Measurements from ENCODE around the gene PCDHGB6.
"Not testable (repeated sequence)": the region's sequence is repeated elsewhere in the genome, so short reads cannot be mapped to it uniquely, and the experiment has no call there.

Gene PCDHGB6

GRCh38 chr5:141419074-141419880 is 11.5 kb downstream of the PCDHGB6 start:
- DNase-seq = no peak

- peak; percentile 28 for DNase-seq
Measured at GRCh38 chr5:141420855-141421488, 13.2 kb downstream of the PCDHGB6 start, which contains the start of gene PCDHGA11. Gene PCDHGA11 (plus strand): TSS chr5:141421051. CDS start chr5:141421228, 177 bp downstream.

DNA sequence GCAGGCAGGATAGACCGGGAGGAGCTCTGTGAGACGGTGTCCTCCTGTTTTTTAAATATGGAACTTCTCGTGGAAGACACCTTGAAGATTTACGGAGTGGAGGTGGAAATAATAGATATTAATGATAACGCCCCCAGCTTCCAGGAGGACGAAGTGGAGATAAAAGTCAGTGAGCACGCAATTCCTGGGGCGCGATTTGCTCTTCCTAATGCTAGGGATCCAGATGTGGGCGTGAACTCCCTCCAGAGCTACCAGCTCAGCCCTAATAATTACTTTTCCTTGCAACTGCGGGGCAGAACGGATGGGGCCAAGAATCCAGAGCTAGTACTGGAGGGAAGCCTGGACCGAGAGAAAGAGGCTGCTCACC is 13.7 kb downstream of the PCDHGB6 start:
- no peak for DNase-seq

- no peak for DNase-seq
Measured at GRCh38 chr5:141422742-141423291, 15.0 kb downstream of the PCDHGB6 start.

GRCh38 chr5:141427783-141428426 is 20.1 kb downstream of the PCDHGB6 start:
- no peak for DNase-seq

DNA sequence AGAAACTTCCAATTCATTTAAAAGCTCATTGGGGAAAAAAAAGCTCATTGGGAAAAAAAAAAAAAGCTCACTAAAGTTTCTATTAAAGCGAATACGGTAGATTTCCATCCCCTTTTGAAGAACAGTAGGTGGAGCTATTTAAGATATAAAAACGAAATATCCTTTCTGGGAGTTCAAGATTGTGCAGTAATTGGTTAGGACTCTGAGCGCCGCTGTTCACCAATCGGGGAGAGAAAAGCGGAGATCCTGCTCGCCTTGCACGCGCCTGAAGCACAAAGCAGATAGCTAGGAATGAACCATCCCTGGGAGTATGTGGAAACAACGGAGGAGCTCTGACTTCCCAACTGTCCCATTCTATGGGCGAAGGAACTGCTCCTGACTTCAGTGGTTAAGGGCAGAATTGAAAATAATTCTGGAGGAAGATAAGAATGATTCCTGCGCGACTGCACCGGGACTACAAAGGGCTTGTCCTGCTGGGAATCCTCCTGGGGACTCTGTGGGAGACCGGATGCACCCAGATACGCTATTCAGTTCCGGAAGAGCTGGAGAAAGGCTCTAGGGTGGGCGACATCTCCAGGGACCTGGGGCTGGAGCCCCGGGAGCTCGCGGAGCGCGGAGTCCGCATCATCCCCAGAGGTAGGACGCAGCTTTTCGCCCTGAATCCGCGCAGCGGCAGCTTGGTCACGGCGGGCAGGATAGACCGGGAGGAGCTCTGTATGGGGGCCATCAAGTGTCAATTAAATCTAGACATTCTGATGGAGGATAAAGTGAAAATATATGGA is 22.7 kb downstream of the PCDHGB6 start, which contains the start of gene PCDHGA12:
PCDHGA12 (plus strand) TSS at position 176 of the 782 bp plus-strand sequence; CDS start at position 429, 253 bp downstream.
- no peak for DNase-seq

DNA sequence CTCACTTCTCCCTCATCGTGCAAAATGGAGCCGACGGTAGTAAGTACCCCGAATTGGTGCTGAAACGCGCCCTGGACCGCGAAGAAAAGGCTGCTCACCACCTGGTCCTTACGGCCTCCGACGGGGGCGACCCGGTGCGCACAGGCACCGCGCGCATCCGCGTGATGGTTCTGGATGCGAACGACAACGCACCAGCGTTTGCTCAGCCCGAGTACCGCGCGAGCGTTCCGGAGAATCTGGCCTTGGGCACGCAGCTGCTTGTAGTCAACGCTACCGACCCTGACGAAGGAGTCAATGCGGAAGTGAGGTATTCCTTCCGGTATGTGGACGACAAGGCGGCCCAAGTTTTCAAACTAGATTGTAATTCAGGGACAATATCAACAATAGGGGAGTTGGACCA is 23.5 kb downstream of the PCDHGB6 start:
- DNase-seq = no peak

DNA sequence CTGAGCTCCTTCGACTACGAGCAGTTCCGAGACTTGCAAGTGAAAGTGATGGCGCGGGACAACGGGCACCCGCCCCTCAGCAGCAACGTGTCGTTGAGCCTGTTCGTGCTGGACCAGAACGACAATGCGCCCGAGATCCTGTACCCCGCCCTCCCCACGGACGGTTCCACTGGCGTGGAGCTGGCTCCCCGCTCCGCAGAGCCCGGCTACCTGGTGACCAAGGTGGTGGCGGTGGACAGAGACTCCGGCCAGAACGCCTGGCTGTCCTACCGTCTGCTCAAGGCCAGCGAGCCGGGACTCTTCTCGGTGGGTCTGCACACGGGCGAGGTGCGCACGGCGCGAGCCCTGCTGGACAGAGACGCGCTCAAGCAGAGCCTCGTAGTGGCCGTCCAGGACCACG is 24.5 kb downstream of the PCDHGB6 start:
- DNase-seq = not testable (repeated sequence)

- not testable (repeated sequence) for DNase-seq
Measured at GRCh38 chr5:141432726-141433125, 24.9 kb downstream of the PCDHGB6 start.

GRCh38 chr5:141434006-141434405 is 26.2 kb downstream of the PCDHGB6 start:
- DNase-seq = no peak

GRCh38 chr5:141437221-141437620 is 29.4 kb downstream of the PCDHGB6 start:
- DNase-seq = no peak

GRCh38 chr5:141439411-141440141 is 31.8 kb downstream of the PCDHGB6 start:
- DNase-seq = no peak

DNA sequence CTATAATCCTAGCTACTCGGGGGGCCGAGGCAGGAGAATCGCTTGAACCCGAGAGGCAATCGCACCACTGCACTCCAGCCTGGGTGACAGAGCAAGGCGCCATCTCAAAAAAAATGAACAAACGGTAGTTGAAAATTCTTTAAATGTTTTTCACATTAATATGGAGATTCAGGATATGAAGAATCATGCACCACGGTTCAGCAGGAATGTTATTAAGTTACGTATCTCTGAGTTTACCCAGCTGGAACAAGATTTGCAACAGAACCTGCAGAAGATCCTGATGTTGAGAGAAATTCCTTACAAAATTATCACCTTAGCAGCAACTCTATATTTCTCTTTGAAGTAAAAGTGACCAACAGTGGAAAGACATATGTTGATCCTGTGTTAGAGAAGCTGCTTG is 32.5 kb downstream of the PCDHGB6 start:
- no peak for DNase-seq

DNA sequence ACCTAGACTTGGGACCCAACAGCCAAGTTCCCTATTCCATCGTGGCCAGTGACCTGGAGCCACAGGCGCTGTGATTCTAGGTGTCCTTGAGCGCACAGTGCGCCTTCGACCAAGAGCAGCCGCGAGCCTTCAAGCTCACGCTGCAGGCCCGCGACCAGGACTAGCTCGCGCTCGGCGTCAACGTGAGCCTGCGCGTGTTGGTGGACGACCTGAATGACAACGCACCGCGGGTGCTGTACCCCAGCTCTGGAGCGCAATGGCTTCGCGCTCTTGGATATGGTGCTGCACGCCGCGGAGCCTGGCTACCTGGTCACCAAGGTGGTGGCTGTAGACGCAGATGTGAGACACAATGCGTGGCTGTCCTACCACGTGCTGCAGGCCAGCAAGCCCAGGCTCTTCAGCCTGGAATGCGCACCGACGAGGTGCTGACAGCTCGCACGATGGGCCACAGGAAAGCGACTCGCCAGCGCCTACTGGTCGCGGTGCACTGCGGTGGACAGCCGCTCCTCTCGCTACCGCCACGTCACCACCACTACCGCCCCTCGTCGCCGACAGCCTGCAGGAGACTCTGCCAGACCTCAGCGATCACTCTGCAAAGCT is 33.9 kb downstream of the PCDHGB6 start:
- DNase-seq = no peak
